GM12872 (cell line): Measurements from ENCODE around the gene VAMP3.

Experiments used
- TF ChIP-seq, protein P1 (sequence below): IDR thresholded peaks from 3 replicates; pipeline ENCODE4 v1.5.1; 2011; ENCODE audit warnings: low read depth, mild to moderate bottlenecking, low read length, moderate library complexity; ENCODE audit not compliant: insufficient read depth

Gene VAMP3

DNA sequence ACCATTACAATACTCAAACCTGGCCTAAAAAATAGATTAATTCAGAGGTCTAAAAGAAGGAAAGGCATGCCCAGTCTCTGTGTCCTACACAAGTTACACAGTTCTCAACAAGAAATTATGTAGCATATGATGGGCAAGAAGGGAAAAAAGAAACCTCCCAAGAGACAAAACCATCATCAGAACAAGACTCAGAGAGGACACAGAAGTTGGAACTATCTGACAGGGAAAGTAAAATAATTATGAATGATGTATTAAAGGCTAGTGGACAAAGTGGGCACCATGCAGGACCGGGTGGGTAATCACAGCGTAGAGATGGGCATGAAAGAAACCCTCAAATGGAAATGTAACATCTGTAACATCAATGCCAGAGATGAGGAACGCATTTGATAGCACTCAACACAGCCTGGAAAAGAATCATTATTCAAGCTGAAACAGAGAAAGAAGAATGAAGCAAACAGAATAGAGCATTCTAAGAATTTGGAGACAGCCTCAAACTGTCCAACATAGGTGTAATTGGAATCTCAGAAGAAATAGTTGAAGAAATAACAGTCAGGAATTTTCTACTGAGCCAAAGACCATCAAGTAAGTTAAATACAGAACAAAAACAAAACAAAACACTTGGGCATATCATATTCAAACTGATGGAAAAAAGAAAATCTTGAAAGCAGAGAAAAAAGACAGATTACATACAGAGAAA, 42.7 kb downstream of the VAMP3 start:
- TF ChIP-seq, protein P1, sequence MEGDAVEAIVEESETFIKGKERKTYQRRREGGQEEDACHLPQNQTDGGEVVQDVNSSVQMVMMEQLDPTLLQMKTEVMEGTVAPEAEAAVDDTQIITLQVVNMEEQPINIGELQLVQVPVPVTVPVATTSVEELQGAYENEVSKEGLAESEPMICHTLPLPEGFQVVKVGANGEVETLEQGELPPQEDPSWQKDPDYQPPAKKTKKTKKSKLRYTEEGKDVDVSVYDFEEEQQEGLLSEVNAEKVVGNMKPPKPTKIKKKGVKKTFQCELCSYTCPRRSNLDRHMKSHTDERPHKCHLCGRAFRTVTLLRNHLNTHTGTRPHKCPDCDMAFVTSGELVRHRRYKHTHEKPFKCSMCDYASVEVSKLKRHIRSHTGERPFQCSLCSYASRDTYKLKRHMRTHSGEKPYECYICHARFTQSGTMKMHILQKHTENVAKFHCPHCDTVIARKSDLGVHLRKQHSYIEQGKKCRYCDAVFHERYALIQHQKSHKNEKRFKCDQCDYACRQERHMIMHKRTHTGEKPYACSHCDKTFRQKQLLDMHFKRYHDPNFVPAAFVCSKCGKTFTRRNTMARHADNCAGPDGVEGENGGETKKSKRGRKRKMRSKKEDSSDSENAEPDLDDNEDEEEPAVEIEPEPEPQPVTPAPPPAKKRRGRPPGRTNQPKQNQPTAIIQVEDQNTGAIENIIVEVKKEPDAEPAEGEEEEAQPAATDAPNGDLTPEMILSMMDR = no peak

DNA sequence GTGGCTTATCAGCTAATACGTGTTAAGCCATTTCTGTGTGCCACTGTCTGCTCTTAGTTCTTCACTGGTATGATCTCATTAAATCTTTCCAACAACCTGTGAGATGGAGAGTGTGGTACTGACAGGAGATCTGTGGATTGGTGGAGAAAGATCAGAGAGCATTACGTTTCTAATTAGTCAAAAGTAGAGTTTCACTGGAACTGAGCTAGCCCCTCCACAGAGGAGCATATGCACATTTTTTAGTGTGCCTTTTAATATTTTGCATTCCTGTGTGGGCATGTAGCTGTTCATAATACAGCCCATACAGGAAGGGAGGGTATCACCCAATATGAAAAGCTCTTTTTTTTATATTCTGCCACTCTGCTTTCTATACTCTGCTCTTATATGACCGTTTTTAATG, 50.2 kb downstream of the VAMP3 start:
- TF ChIP-seq, protein P1 = no peak

DNA sequence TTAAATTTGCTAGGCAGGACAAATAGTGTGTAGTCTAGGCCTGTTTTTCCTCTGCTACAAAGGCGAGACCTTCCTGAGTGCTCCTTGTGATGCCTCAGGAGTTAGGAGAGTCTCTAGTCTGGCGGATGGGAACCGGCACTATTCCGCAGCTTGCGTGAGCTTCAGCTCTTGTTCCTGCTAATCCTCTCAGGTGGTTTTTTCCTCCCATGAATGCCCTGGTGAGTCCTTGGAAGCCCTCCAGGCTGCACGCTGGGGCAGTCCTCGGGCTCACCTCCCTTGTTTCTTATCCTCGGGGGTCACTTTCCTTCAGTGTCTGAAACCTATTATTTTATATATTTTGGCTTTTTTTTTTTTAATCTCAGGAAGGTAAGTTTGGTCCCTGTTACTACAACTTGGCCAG, 53.6 kb downstream of the VAMP3 start:
- TF ChIP-seq, protein P1 = no peak

DNA sequence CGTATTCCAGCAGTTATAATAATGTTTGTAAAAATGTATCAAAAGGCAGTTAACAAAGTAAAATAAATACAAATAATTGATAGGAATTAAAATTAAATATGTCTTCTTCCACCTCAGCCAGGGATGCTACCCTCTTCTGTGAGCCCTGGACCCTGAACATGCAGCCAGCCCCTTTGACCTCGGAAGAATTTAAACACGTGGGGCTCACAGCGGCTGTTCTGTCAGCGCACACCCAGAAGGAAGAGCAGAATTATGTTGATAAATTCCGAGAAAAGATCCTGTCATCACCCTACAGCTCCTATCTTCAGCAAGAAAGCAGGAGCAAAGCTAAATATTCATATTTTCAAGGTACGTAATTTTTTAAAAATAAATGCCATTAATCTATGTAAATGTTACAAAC, 55.3 kb downstream of the VAMP3 start:
- TF ChIP-seq, protein P1 = no peak

DNA sequence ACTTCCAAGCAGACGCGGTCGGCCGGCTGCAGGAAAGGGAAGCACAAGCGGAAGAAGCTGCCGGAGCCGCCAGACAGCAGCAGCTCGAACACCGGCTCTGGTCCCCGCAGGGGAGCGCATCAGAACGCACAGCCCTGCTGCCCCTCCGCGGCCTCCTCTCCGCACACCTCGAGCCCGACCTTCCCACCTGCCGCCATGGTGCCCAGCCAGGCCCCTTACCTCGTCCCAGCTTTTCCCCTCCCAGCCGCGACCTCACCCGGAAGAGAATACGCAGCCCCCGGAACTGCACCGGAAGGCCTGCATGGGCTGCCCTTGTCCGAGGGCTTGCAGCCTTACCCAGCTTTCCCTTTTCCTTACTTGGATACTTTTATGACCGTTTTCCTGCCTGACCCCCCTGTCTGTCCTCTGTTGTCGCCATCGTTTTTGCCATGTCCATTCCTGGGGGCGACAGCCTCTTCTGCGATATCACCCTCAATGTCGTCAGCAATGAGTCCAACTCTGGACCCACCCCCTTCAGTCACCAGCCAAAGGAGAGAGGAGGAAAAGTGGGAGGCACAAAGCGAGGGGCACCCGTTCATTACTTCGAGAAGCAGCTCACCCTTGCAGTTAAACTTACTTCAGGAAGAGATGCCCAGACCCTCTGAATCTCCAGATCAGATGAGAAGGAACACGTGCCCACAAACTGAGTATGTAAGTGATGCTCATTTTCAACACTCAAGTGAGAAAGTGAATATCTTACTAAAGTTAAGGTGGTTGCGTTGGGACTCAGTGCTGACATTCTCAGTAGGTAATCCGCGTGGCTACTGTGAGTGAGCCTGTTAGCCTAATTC, 56.2 kb downstream of the VAMP3 start:
- TF ChIP-seq, protein P1 = no peak
